ENCODE results near the gene S100A14.
A peak's percentile ranks its signal among the peaks of the same experiment; 100 is the strongest.

The S100A14 gene

DNA sequence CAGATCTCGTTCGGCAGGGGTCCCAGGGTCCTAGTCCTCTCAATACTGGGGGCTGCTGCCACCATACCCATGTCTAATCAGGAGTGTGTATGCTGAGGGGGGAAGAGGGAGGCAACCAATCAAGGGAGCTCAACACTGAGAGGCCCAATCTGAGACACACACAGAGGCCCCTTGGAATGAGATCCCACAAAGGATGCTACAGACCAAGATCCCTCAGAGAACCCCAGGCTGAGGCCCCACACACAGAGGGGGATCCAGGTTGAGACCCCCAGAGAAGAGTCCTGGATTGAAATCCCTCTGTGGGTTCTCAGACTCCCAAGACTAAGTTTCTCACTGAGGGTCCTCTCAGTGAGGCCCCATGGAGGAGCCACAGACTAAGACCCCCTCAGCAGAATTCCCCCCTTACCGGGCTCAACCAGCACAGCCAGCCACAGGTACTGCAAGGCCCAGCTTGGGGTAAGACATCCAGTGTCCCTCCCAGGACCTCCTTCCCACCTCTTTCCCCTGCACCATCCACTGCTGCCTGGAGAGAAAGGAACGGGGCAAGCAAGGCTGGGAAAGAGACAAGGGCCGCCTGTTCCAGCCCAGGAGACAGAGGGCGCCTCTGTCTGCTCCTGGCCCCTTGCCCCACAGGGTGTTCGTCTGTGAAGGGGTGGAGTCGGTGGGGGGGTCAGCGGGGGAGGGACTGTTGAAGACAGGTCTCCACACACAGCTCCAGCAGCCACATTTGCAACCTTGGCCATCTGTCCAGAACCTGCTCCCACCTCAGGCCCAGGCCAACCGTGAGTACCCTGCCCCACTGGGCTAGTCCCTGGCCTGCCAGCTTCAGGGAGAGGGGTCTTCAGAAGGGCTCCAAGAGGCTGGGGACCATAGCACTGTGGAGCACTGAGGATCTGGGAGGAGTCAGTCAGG, 11.8 kb upstream of the S100A14 start, which contains the start of gene S100A1:
S100A1 (plus strand) TSS at position 720 of the 912 bp plus-strand sequence. CDS start 2,088 bp downstream, outside the sequence.
- no peak for DNase-seq (ENCODE audit: low read depth)
- Histone ChIP-seq H3K4me1 (ENCODE audit: control insufficient read depth, insufficient read depth, low read length) (peaks cover 76% of the 10 kb centered on the region), H3K27me3 (replicated peaks; ENCODE audit: control insufficient read depth, insufficient read depth, low read length) (no peaks in the 10 kb centered on the region), H3K4me3 (ENCODE audit: low read length) (peak within 1 kb of the TSS; percentile 86), H3K9ac (ENCODE audit: low read length) (peak within 1 kb of the TSS; percentile 95), H3K36me3 (ENCODE audit: control insufficient read depth, insufficient read depth, low read length, severe bottlenecking) (peaks cover 16% of the 10 kb centered on the region), H3K9me3 (ENCODE audit: control insufficient read depth, low read length) (no peaks in the 10 kb centered on the region)

- H3K9me3 ChIP-seq (ENCODE audit: control insufficient read depth, low read length): no peaks in the 10 kb centered on the region
- peak within 1 kb of the TSS; percentile 86 for H3K4me3 ChIP-seq (ENCODE audit: low read length)
- peak; percentile 94 for DNase-seq (ENCODE audit: low read depth)
- peaks cover 20% of the 10 kb centered on the region for H3K36me3 ChIP-seq (ENCODE audit: control insufficient read depth, insufficient read depth, low read length, severe bottlenecking)
- H3K4me1 ChIP-seq (ENCODE audit: control insufficient read depth, insufficient read depth, low read length): peaks cover 79% of the 10 kb centered on the region
- H3K27me3 ChIP-seq (replicated peaks; ENCODE audit: control insufficient read depth, insufficient read depth, low read length): no peaks in the 10 kb centered on the region
- H3K9ac ChIP-seq (ENCODE audit: low read length): peak within 1 kb of the TSS; percentile 95
These were observed 11.0 kb upstream of the S100A14 start, which contains the start of gene S100A13 for GRCh38 chr1:153626904-153627714. TSS of gene S100A13 (minus strand) at chr1:153627505. CDS start at chr1:153626472, 1,033 bp downstream.

- peaks cover 22% of the 10 kb centered on the region for H3K36me3 ChIP-seq (ENCODE audit: control insufficient read depth, insufficient read depth, low read length, severe bottlenecking)
- H3K9me3 ChIP-seq (ENCODE audit: control insufficient read depth, low read length): no peaks in the 10 kb centered on the region
- peaks cover 77% of the 10 kb centered on the region for H3K4me1 ChIP-seq (ENCODE audit: control insufficient read depth, insufficient read depth, low read length)
- peak overlapping the region; percentile 95 for H3K9ac ChIP-seq (ENCODE audit: low read length)
- no peak for DNase-seq (ENCODE audit: low read depth)
- peak overlapping the region; percentile 86 for H3K4me3 ChIP-seq (ENCODE audit: low read length)
- no peaks in the 10 kb centered on the region for H3K27me3 ChIP-seq (replicated peaks; ENCODE audit: control insufficient read depth, insufficient read depth, low read length)
These were observed 10.4 kb upstream of the S100A14 start for GRCh38 chr1:153626477-153626903.

- Histone ChIP-seq H3K9me3 (ENCODE audit: control insufficient read depth, low read length) (no peaks in the 10 kb centered on the region), H3K9ac (ENCODE audit: low read length) (peak overlapping the region; percentile 34), H3K4me1 (ENCODE audit: control insufficient read depth, insufficient read depth, low read length) (peaks cover 63% of the 10 kb centered on the region), H3K4me3 (ENCODE audit: low read length) (peak overlapping the region; percentile 86), H3K36me3 (ENCODE audit: control insufficient read depth, insufficient read depth, low read length, severe bottlenecking) (peaks cover 30% of the 10 kb centered on the region), H3K27me3 (replicated peaks; ENCODE audit: control insufficient read depth, insufficient read depth, low read length) (no peaks in the 10 kb centered on the region)
- no peak for DNase-seq (ENCODE audit: low read depth)
These were observed 9.0 kb upstream of the S100A14 start for GRCh38 chr1:153624965-153625611.

- no peaks in the 10 kb centered on the region for H3K9me3 ChIP-seq (ENCODE audit: control insufficient read depth, low read length)
- no peak for DNase-seq (ENCODE audit: low read depth)
- H3K9ac ChIP-seq (ENCODE audit: low read length): peak overlapping the region; percentile 59
- no peak overlapping the region for H3K4me3 ChIP-seq (ENCODE audit: low read length)
- H3K36me3 ChIP-seq (ENCODE audit: control insufficient read depth, insufficient read depth, low read length, severe bottlenecking): peaks cover 48% of the 10 kb centered on the region
- H3K4me1 ChIP-seq (ENCODE audit: control insufficient read depth, insufficient read depth, low read length): peaks cover 52% of the 10 kb centered on the region
- H3K27me3 ChIP-seq (replicated peaks; ENCODE audit: control insufficient read depth, insufficient read depth, low read length): no peaks in the 10 kb centered on the region
These were observed 7.0 kb upstream of the S100A14 start for GRCh38 chr1:153623101-153623500.

- H3K9me3 ChIP-seq (ENCODE audit: control insufficient read depth, low read length): no peaks in the 10 kb centered on the region
- no peak overlapping the region for H3K4me3 ChIP-seq (ENCODE audit: low read length)
- no peak overlapping the region for H3K9ac ChIP-seq (ENCODE audit: low read length)
- peaks cover 37% of the 10 kb centered on the region for H3K4me1 ChIP-seq (ENCODE audit: control insufficient read depth, insufficient read depth, low read length)
- no peaks in the 10 kb centered on the region for H3K27me3 ChIP-seq (replicated peaks; ENCODE audit: control insufficient read depth, insufficient read depth, low read length)
- no peak for DNase-seq (ENCODE audit: low read depth)
- peaks cover 40% of the 10 kb centered on the region for H3K36me3 ChIP-seq (ENCODE audit: control insufficient read depth, insufficient read depth, low read length, severe bottlenecking)
These were observed 3.0 kb upstream of the S100A14 start for GRCh38 chr1:153619171-153619570.

GRCh38 chr1:153617663-153618062, 1.5 kb upstream of the S100A14 start:
- Histone ChIP-seq H3K36me3 (ENCODE audit: control insufficient read depth, insufficient read depth, low read length, severe bottlenecking) (peaks cover 34% of the 10 kb centered on the region), H3K4me1 (ENCODE audit: control insufficient read depth, insufficient read depth, low read length) (peaks cover 32% of the 10 kb centered on the region), H3K4me3 (ENCODE audit: low read length) (no peak overlapping the region), H3K27me3 (replicated peaks; ENCODE audit: control insufficient read depth, insufficient read depth, low read length) (no peaks in the 10 kb centered on the region), H3K9ac (ENCODE audit: low read length) (peak overlapping the region; percentile 56), H3K9me3 (ENCODE audit: control insufficient read depth, low read length) (no peaks in the 10 kb centered on the region)
- no peak for DNase-seq (ENCODE audit: low read depth)

DNA sequence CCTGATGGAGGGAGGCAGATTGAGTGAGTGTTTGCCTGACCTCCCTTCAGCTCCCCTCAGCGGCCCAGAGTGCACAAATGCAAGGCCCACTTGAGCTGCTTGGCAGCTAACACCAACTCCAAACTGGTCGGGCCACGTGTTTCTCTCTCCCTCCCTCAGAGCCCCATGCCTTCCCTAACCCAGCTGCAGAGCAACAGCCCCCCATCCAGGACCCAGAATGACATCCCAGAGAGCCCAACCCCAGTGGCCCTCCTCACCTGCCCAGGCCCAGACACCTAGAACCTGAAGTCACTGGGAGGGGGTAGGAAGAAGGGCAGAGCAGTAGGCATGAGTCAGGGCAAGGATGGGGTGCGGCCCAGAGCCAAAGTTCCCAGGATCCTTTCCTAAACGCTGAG, 789 bp upstream of the S100A14 start:
- peaks cover 26% of the 10 kb centered on the region for H3K36me3 ChIP-seq (ENCODE audit: control insufficient read depth, insufficient read depth, low read length, severe bottlenecking)
- H3K9ac ChIP-seq (ENCODE audit: low read length): peak overlapping the region; percentile 52
- peaks cover 27% of the 10 kb centered on the region for H3K4me1 ChIP-seq (ENCODE audit: control insufficient read depth, insufficient read depth, low read length)
- H3K9me3 ChIP-seq (ENCODE audit: control insufficient read depth, low read length): no peaks in the 10 kb centered on the region
- no peaks in the 10 kb centered on the region for H3K27me3 ChIP-seq (replicated peaks; ENCODE audit: control insufficient read depth, insufficient read depth, low read length)
- DNase-seq (ENCODE audit: low read depth): no peak
- no peak overlapping the region for H3K4me3 ChIP-seq (ENCODE audit: low read length)

GRCh38 chr1:153615406-153615805, 719 bp downstream of the S100A14 start:
- Histone ChIP-seq H3K9me3 (ENCODE audit: control insufficient read depth, low read length) (no peaks in the 10 kb centered on the region), H3K9ac (ENCODE audit: low read length) (no peak overlapping the region), H3K4me1 (ENCODE audit: control insufficient read depth, insufficient read depth, low read length) (peaks cover 38% of the 10 kb centered on the region), H3K27me3 (replicated peaks; ENCODE audit: control insufficient read depth, insufficient read depth, low read length) (no peaks in the 10 kb centered on the region), H3K36me3 (ENCODE audit: control insufficient read depth, insufficient read depth, low read length, severe bottlenecking) (peaks cover 21% of the 10 kb centered on the region), H3K4me3 (ENCODE audit: low read length) (no peak overlapping the region)
- DNase-seq (ENCODE audit: low read depth): no peak

GRCh38 chr1:153614906-153615305, 1.2 kb downstream of the S100A14 start:
- Histone ChIP-seq H3K9me3 (ENCODE audit: control insufficient read depth, low read length) (no peaks in the 10 kb centered on the region), H3K27me3 (replicated peaks; ENCODE audit: control insufficient read depth, insufficient read depth, low read length) (no peaks in the 10 kb centered on the region), H3K4me3 (ENCODE audit: low read length) (no peak overlapping the region), H3K4me1 (ENCODE audit: control insufficient read depth, insufficient read depth, low read length) (peaks cover 43% of the 10 kb centered on the region), H3K36me3 (ENCODE audit: control insufficient read depth, insufficient read depth, low read length, severe bottlenecking) (peaks cover 16% of the 10 kb centered on the region), H3K9ac (ENCODE audit: low read length) (no peak overlapping the region)
- no peak for DNase-seq (ENCODE audit: low read depth)
